Cerebellar nuclear complex (tissue), 1 donor: ENCODE measurements around the gene POC5.

Source experiments
- DNase-seq, 2 experiments: peaks; one replicate each; lab custom pipeline; 2025; lab: John Stamatoyannopoulos, UW

The POC5 gene

GRCh38 chr5:75660678-75661465 lies 56.4 kb downstream of the POC5 start:
- DNase-seq = no peak

GRCh38 chr5:75659791-75660450 lies 57.3 kb downstream of the POC5 start:
- DNase-seq = no peak

- no peak for DNase-seq
Observed at GRCh38 chr5:75656311-75657003, 60.8 kb downstream of the POC5 start.

- DNase-seq = no peak
Observed at GRCh38 chr5:75654693-75655295, 62.4 kb downstream of the POC5 start.

- no peak for DNase-seq
Observed at GRCh38 chr5:75653521-75653920, 63.7 kb downstream of the POC5 start.

- no peak for DNase-seq
Observed at GRCh38 chr5:75651575-75652238, 65.5 kb downstream of the POC5 start.

GRCh38 chr5:75648712-75649111 lies 68.5 kb downstream of the POC5 start:
- no peak for DNase-seq

GRCh38 chr5:75640826-75641225 lies 76.4 kb downstream of the POC5 start:
- no peak for DNase-seq

GRCh38 chr5:75640395-75640794 lies 76.8 kb downstream of the POC5 start:
- no peak for DNase-seq

- DNase-seq = no peak
Observed at GRCh38 chr5:75639535-75640311, 77.5 kb downstream of the POC5 start.

- DNase-seq = no peak
Observed at GRCh38 chr5:75637949-75638348, 79.3 kb downstream of the POC5 start.

- DNase-seq = no peak
Observed at GRCh38 chr5:75632321-75632720, 84.9 kb downstream of the POC5 start.

GRCh38 chr5:75630875-75631274 lies 86.4 kb downstream of the POC5 start:
- no peak for DNase-seq

- DNase-seq = no peak
Observed at GRCh38 chr5:75627801-75628200, 89.4 kb downstream of the POC5 start.

- DNase-seq = no peak
Observed at GRCh38 chr5:75626959-75627358, 90.3 kb downstream of the POC5 start.
